Neural progenitor cell (in vitro differentiated cells): ENCODE measurements around the gene LRRC15. TPM values are rescaled to one million over a fixed set of nuclear protein-coding genes. Genes with fewer than 3 reads are reported as not detected.

Source experiments
- DNase-seq: peaks from one replicate; pipeline ENCODE4 v3.0.0-alpha.2; 2016; ENCODE audit warnings: low spot score
- H2AFZ ChIP-seq: fragments of 200-600 bp; sonication (generic); replicated peaks from 2 replicates; pipeline ENCODE4 v1.6.1; 2016; ENCODE audit warnings: antibody characterized with exemption
- H3F3A ChIP-seq: fragments of 200-600 bp; sonication (generic); 2 replicates; pipeline ENCODE4 v1.6.1; 2016; ENCODE audit warnings: antibody characterized with exemption, low read depth
- H3K27ac ChIP-seq: fragments of 200-600 bp; sonication (generic); 2 replicates; pipeline ENCODE4 v1.5.1; 2016; ENCODE audit warnings: mild to moderate bottlenecking
- H3K27me3 ChIP-seq: fragments of 200-600 bp; sonication (generic); 2 replicates; pipeline ENCODE4 v1.6.1; 2016; ENCODE audit warnings: mild to moderate bottlenecking, moderate library complexity
- H3K36me3 ChIP-seq: fragments of 200-600 bp; sonication (generic); 2 replicates; pipeline ENCODE4 v1.5.1; 2016
- H3K4me1 ChIP-seq: fragments of 200-600 bp; sonication (generic); 2 replicates; pipeline ENCODE4 v1.6.1; 2016; ENCODE audit warnings: mixed run types
- H3K4me2 ChIP-seq: fragments of 200-600 bp; sonication (generic); 2 replicates; pipeline ENCODE4 v1.6.1; 2016
- H3K4me3 ChIP-seq: fragments of 200-600 bp; sonication (generic); 2 replicates; pipeline ENCODE4 v1.5.1; 2016
- H3K79me2 ChIP-seq: fragments of 200-600 bp; sonication (generic); 2 replicates; pipeline ENCODE4 v1.6.1; 2016; ENCODE audit warnings: low read depth
- H3K9ac ChIP-seq: fragments of 200-600 bp; sonication (generic); 2 replicates; pipeline ENCODE4 v1.6.1; 2016
- H3K9me3 ChIP-seq: fragments of 200-600 bp; sonication (generic); 2 replicates; pipeline ENCODE4 v1.5.1; 2016; ENCODE audit warnings: low read depth
- H4K20me1 ChIP-seq: fragments of 200-600 bp; sonication (generic); 2 replicates; pipeline ENCODE4 v1.6.1; 2016; ENCODE audit warnings: low read depth
- H3K27ac Mint-ChIP-seq: 3 replicates; pipeline ENCODE4 v1.8.0; 2021; ENCODE audit warnings: mixed read lengths
- H3K27me3 Mint-ChIP-seq: 2 replicates; pipeline ENCODE4 v1.8.0; 2022; ENCODE audit warnings: low read depth, mild to moderate bottlenecking, inconsistent platforms, moderate library complexity, mixed read lengths; ENCODE audit not compliant: insufficient read depth
- H3K36me3 Mint-ChIP-seq: 3 replicates; pipeline ENCODE4 v1.8.0; 2021; ENCODE audit warnings: mixed read lengths
- H3K4me1 Mint-ChIP-seq: 3 replicates; pipeline ENCODE4 v1.8.0; 2021; ENCODE audit warnings: mixed read lengths
- H3K4me3 Mint-ChIP-seq: 3 replicates; pipeline ENCODE4 v1.8.0; 2021; ENCODE audit warnings: mild to moderate bottlenecking, moderate library complexity, mixed read lengths
- H3K9me3 Mint-ChIP-seq: 3 replicates; pipeline ENCODE4 v1.8.0; 2020; ENCODE audit warnings: mixed read lengths
- CTCF ChIP-seq: fragments of 200-600 bp; sonication (generic); IDR thresholded peaks from 2 replicates; pipeline ENCODE4 v1.5.1; 2017; ENCODE audit warnings: antibody characterized with exemption, mild to moderate bottlenecking
- EZH2 ChIP-seq: fragments of 200-600 bp; sonication (generic); IDR thresholded peaks from 2 replicates; pipeline ENCODE4 v1.6.1; 2017; ENCODE audit warnings: antibody characterized with exemption, mild to moderate bottlenecking, moderate library complexity
- EZH2phosphoT487 ChIP-seq: fragments of 200-600 bp; sonication (generic); IDR thresholded peaks from 2 replicates; pipeline ENCODE4 v1.6.1; 2017; ENCODE audit warnings: antibody characterized with exemption
- total RNA-seq: library from RNA; depleted of rRNA; stranded (reverse); fragments of >200 nt; gene quantifications from 2 replicates; pipeline ENCODE4 v1.2.3, GENCODE V29; 2015; ENCODE audit warnings: low replicate concordance

LRRC15 gene
- total RNA-seq, 1 donor from 2014 or later: not detected

- Mint-ChIP-seq H3K4me1 (peaks cover 38% of the 10 kb centered on the region), H3K4me3 (no peak overlapping the region), H3K36me3 (no peaks in the 10 kb centered on the region), H3K27me3 (no peaks in the 10 kb centered on the region), H3K27ac (no peak overlapping the region), H3K9me3 (no peaks in the 10 kb centered on the region)
- Histone ChIP-seq H3K27ac (no peak overlapping the region), H3K4me1 (no peaks in the 10 kb centered on the region), H3K9me3 (no peaks in the 10 kb centered on the region), H4K20me1 (no peaks in the 10 kb centered on the region), H3F3A (peaks cover 49% of the 10 kb centered on the region), H3K36me3 (no peaks in the 10 kb centered on the region), H3K79me2 (no peaks in the 10 kb centered on the region), H2AFZ (no peak overlapping the region), H3K9ac (no peak overlapping the region), H3K4me2 (no peak overlapping the region), H3K4me3 (no peak overlapping the region), H3K27me3 (no peaks in the 10 kb centered on the region)
- DNase-seq: no peak
- no peak for TF ChIP-seq CTCF
- TF ChIP-seq EZH2phosphoT487: no peak
- no peak for TF ChIP-seq EZH2
Observed at GRCh38 chr3:194405766-194406165, 36.2 kb upstream of the LRRC15 start.

DNA sequence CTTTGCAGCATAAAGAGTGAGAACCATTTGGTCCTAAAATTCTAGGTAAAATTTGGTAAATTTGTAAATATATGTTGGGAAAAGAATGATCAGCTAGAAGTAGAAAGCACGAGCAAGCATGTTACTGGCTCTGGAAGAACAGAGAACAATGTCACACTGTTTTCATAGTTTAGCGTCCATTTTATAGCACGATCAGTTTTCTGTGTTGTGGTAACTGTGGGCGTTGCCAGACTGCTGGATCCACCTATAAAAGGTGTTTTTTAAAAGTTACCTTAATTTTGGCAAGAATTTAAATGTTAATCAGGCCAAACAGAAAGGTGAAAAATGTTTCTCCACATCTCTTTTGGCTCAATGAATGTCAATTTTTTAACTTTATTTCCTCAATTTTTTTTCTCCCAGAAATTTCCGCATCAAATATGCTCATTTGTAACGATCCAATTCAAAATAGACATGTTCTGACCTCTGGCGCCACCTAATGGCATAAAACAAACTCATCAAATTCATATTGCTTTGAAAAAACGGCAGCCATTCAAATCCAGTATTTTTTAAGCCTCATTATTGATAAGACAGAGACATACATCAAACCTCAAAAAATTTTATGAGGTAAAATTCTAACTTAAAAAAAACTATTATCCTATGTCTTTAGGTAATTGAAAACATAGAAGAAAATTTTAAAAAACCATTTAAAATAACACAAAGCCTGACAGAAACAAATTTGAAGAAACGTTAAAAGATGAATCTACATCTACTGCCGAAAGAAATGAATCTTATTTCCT, 35.0 kb upstream of the LRRC15 start:
- Histone ChIP-seq H3K4me1 (no peaks in the 10 kb centered on the region), H3K9me3 (no peaks in the 10 kb centered on the region), H3F3A (peaks cover 49% of the 10 kb centered on the region), H3K4me2 (no peak overlapping the region), H3K9ac (no peak overlapping the region), H3K36me3 (no peaks in the 10 kb centered on the region), H3K27ac (no peak overlapping the region), H3K27me3 (peaks cover 6% of the 10 kb centered on the region), H3K79me2 (no peaks in the 10 kb centered on the region), H4K20me1 (no peaks in the 10 kb centered on the region), H2AFZ (no peak overlapping the region), H3K4me3 (no peak overlapping the region)
- Mint-ChIP-seq H3K36me3 (peaks cover 2% of the 10 kb centered on the region), H3K9me3 (no peaks in the 10 kb centered on the region), H3K27me3 (peaks cover 2% of the 10 kb centered on the region), H3K4me3 (no peak overlapping the region), H3K27ac (no peak overlapping the region), H3K4me1 (peaks cover 30% of the 10 kb centered on the region)
- DNase-seq: peak; percentile 55
- peak; percentile 90 for TF ChIP-seq CTCF
- TF ChIP-seq EZH2: no peak
- TF ChIP-seq EZH2phosphoT487: no peak

DNA sequence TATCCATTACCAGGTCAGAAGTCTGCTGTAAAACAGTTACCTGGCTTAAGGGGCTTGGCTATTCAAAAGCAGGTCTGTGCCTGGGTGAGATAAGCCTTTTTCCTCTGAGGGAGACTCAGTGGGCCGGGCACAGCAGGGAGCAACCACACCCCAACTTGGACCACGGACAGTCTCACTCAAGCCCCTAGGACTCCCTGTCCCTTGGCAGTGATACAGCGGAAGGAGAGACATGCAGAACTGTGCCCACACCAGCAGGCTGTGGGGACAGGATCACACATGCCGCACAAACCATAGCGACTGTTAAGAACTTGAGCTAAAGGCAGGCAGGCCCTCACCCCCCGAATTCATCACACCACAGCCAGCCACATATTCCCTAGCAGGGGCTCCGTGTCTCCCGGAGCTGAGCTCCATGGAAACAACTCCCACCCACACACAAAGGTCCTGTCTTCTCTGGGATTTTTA, 32.4 kb upstream of the LRRC15 start:
- H3F3A ChIP-seq: peaks cover 43% of the 10 kb centered on the region
- peaks cover 33% of the 10 kb centered on the region for H3K27me3 ChIP-seq
- H4K20me1 ChIP-seq: no peaks in the 10 kb centered on the region
- H3K9ac ChIP-seq: no peak overlapping the region
- no peaks in the 10 kb centered on the region for H3K79me2 ChIP-seq
- Mint-ChIP-seq H3K4me1 (peaks cover 16% of the 10 kb centered on the region), H3K9me3 (no peaks in the 10 kb centered on the region), H3K36me3 (peaks cover 2% of the 10 kb centered on the region), H3K27ac (no peak overlapping the region), H3K4me3 (no peak overlapping the region), H3K27me3 (peaks cover 5% of the 10 kb centered on the region)
- H3K36me3 ChIP-seq: no peaks in the 10 kb centered on the region
- no peak overlapping the region for H2AFZ ChIP-seq
- TF ChIP-seq EZH2: no peak
- TF ChIP-seq EZH2phosphoT487: no peak
- no peak overlapping the region for H3K27ac ChIP-seq
- H3K9me3 ChIP-seq: no peaks in the 10 kb centered on the region
- no peaks in the 10 kb centered on the region for H3K4me1 ChIP-seq
- DNase-seq: no peak
- no peak overlapping the region for H3K4me3 ChIP-seq
- no peak overlapping the region for H3K4me2 ChIP-seq

DNA sequence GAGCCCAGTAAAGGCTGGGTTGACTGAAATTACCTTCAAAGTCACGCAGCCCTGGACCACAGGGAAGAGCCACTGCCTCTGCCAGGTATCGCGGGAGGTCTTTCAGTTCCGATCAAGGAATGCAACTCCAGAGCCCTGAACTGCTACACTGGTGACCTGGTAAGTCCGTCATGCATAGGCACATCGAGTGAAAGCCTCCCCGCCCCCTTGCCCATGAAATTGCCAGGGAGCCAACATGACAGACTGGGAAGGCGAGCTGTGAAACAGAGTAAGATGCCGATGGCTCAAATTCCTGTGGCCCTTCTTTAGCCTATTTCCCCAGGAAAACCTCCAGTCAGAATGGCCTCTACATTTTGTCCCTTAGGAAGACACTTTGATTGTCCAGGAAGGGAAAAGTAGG, 31.8 kb upstream of the LRRC15 start:
- Histone ChIP-seq H3K4me2 (no peak overlapping the region), H3K27ac (no peak overlapping the region), H3K4me3 (no peak overlapping the region), H3K79me2 (no peaks in the 10 kb centered on the region), H3K36me3 (no peaks in the 10 kb centered on the region), H3K27me3 (peaks cover 38% of the 10 kb centered on the region), H3K9ac (no peak overlapping the region), H2AFZ (no peak overlapping the region), H3K4me1 (peaks cover 2% of the 10 kb centered on the region), H3F3A (peaks cover 42% of the 10 kb centered on the region), H4K20me1 (no peaks in the 10 kb centered on the region), H3K9me3 (no peaks in the 10 kb centered on the region)
- Mint-ChIP-seq H3K36me3 (peaks cover 2% of the 10 kb centered on the region), H3K4me1 (peaks cover 18% of the 10 kb centered on the region), H3K27me3 (peaks cover 5% of the 10 kb centered on the region), H3K27ac (no peak overlapping the region), H3K4me3 (no peak overlapping the region), H3K9me3 (no peaks in the 10 kb centered on the region)
- no peak for TF ChIP-seq EZH2
- TF ChIP-seq EZH2phosphoT487: no peak
- TF ChIP-seq CTCF: no peak
- no peak for DNase-seq
